SKM-1 (cell line): Measurements from ENCODE around the gene PIP5K1B.
A peak's percentile ranks its signal among the peaks of the same experiment; 100 is the strongest.
"Not testable (repeated sequence)": the region's sequence is repeated elsewhere in the genome, so short reads cannot be mapped to it uniquely, and the experiment has no call there.

Experiments
- DNase-seq: peaks from one replicate; lab custom pipeline; 2025; ENCODE audit not compliant: unreplicated experiment; lab: John Stamatoyannopoulos, UW

The PIP5K1B gene

GRCh38 chr9:68978501-68978900, 273.5 kb downstream of the PIP5K1B start:
- DNase-seq: no peak

- no peak for DNase-seq
These were observed 274.7 kb downstream of the PIP5K1B start for GRCh38 chr9:68979538-68980314.

DNA sequence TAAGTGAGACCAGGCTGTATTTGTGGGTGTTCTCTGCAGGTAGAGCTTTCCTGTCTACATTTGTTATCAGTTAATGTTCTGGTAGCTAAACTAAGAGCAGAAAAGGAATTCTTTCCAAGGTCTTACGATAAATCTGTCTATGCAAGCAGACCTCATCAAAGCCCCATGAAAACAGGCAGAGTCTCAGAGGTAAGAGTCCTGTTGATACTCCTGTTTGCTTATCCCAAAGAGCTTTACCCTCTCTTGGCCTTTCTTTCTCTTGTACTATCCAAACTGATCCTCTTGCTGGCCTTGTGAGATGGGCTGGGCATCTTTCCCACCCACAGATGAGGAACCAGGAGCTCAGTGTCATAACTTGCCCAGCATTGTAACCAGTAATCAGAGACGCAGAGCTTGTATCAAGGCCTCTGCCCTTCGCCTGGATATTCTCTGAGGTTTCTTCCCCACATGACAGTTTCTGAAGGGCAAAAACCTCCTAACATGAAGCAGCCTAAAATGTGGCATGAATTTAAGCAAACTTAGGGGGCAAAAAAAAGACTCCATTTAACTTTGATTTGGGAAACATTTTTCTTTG, 275.4 kb downstream of the PIP5K1B start:
- no peak for DNase-seq

DNA sequence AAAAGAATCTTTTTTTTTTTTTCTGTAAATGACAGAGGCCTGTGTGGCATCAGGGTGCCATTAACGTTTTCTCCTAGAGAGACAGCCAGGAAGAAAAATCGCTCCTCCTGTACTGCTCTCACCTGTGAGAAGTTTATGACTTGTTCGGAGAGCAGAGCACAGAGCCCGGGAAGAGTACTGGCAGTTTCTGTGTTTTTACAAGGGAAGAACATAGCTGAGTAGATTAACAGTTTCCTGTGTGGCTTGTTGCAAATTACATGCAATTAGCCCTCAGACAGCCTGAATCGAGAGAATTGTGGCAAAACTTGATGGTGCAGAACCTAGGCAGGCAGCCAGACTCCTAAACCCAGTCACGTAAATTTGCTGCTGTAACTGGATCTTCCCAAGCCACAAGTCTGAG, 276.7 kb downstream of the PIP5K1B start:
- DNase-seq: no peak

DNA sequence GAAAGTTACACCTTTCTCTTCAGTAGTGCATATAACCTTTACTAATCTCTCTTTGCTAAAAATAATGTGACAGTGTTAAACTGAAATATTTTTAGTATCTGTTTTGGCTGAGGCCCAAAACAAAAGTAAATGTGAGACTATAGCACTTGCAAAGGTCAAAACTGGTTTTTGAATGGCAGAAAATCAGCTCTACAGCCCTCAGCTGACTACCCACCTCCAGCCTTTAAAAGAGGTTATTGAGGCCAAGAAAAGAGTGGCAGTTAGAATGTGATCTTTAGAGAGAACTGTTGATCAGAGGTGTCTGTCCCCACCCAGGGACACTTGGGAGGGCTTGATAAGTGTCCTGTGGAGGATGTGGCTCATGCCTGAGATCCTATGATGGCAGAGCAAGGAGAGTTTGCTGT, 278.0 kb downstream of the PIP5K1B start:
- DNase-seq: no peak

DNA sequence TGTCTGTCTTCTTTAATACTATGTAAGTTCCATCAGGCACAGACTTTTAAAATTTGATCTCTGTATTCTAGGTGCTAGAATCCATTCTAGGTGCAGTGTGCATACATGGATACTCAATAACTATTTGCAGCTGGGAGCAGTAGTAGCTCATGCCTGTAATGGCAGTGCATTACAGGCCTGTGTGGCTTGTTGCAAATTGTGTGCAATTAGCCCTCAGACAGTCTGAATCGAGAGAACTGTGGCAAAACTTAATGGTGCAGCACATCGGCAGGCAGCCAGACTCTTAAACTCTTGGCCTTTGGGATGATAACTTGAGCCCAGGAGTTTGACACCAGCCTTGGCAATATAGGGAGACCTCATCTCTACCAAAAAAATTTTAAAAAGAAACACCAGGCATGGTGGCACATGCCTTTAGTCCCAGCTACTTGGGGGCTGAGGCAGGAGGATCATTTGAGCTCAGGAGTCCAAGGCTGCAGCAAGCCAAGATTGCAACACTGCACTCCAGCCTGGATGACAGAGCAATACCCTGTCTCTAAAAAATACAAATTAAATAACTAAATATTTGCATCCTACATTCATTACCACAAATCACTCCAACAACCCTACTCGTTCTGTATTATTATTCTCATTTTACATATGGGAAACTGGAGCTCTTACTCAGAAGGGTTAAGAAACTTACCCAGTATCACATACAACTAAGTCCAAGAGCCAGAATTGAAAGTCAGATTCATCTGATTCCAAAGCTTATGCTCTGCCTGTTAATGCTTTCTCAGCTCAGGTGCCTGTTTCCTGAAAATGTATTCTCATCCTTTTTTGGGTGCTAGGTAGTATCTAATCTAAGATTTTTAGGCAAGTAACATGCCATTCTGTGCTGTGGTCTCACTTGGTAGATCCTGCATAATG, 278.7 kb downstream of the PIP5K1B start:
- DNase-seq: no peak

DNA sequence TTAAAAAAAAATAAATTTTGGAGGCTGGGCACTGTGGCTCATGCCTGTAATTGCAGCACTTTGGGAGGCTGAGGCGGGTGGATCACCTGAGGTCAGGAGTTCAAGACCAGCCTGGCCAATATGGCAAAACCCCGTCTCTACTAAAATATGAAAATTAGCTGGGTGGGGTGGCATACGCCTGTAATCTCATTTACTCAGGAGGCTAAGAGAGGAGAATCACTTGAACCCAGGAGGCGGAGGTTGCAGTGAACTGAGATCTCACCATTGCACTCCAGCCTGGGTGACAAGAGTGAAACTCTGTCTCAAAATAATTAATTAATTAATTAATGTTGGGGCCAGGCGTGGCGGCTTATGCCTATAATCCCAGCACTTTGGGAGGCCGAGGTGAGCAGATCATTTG, 281.9 kb downstream of the PIP5K1B start:
- not testable (repeated sequence) for DNase-seq

- DNase-seq: no peak
These were observed 286.4 kb downstream of the PIP5K1B start for GRCh38 chr9:68991457-68991856.

- DNase-seq: no peak
These were observed 290.7 kb downstream of the PIP5K1B start for GRCh38 chr9:68995776-68996175.

DNA sequence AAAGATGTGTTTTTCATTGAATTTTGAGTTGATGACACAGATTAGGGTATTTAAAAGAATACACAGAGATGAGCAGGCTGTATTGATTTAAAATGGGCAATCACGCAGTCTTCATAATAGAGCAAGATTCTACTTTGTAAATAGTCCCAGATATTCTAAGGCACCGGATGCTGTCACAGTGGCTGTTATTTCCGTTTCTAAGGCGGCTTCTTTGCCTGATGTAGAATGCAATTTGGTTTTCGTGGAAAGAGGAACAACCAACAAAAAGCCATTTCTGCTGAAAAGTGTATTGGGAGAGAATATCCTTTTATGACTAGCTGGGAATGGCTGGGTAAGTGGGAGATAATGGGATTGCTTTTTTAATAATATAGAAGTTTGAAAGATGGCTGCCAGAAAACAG, 291.4 kb downstream of the PIP5K1B start:
- no peak for DNase-seq

DNA sequence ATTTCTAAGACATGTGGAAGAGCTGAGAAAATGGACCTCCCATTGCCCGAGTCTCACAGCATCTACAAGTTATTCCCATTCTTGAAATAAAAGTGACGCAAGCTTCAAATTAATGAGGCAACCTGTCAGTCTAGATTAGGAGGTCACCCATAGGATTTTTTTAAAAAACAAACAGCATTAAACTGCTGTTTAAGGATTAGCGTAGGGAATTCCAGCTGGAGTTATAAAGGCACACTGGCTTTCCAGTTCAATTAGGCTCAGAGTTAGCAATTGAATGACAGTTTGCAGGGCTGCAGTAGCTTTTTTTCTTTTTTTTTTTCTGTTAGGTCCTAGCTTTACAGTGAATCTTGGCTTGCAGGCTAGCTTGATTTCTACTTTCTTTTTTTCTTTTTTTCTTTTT, 292.6 kb downstream of the PIP5K1B start:
- DNase-seq: no peak

GRCh38 chr9:68998385-68998784, 293.3 kb downstream of the PIP5K1B start:
- DNase-seq: no peak

GRCh38 chr9:68998812-68999211, 293.8 kb downstream of the PIP5K1B start:
- DNase-seq: no peak

- peak; percentile 38 for DNase-seq
These were observed 294.5 kb downstream of the PIP5K1B start for GRCh38 chr9:68999393-69000105.

DNA sequence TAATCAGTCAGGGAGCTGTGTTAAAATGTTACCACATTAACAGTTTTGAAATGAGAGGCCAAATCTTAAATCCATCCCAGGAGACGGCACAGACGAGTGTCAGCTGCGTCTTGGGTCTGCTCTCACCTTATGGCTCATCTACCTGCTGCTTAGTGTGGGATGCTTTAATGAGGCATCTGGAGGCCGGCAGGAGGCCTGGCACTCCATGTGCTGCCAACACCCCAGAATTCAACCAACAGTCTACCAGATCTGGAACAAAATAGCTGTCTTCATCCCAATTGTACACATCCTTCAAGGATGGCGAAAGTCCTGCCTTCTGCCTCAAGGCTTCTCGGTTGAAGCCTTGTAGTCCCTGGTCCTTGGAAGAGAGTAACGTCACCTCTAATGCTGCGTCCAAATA, 296.9 kb downstream of the PIP5K1B start:
- DNase-seq: no peak

GRCh38 chr9:69003051-69003450, 298.0 kb downstream of the PIP5K1B start:
- DNase-seq: no peak

DNA sequence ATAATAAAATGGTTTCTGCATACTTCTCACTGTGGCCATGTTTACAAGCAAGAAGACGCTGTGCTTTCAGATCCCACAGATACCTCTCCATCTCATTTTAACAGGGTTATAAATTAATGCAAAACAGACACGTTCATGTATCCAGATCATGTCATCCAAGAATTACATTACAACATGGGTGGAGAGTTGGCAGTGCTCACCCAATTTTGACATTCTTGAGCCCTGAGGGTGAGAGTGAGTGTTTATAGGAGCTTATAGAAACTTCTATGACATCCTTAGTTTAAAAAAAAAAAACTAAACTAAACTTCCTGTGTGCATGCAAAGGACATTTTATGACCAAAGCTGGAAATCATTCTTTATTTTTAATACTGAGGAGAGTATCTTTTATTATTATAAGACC, 299.8 kb downstream of the PIP5K1B start:
- DNase-seq: no peak

GRCh38 chr9:69009708-69010107, 304.7 kb downstream of the PIP5K1B start:
- no peak for DNase-seq

- no peak for DNase-seq
These were observed 307.8 kb downstream of the PIP5K1B start for GRCh38 chr9:69012696-69013381.

DNA sequence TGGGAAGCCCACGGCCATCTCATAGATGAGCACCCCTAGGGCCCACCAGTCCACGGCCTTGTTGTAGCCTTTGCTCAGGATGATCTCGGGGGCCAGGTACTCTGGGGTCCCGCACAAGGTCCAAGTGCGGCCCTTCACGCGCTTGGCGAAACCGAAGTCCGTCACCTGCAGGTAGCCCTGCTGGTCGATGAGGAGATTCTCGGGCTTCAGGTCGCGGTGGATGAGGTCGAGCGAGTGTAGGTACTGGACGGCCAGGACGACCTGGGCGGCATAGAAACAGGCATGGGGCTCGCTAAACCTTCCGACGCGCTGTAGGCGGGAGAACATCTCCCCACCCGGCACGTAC, 308.3 kb downstream of the PIP5K1B start:
- no peak for DNase-seq

- DNase-seq: no peak
These were observed 309.0 kb downstream of the PIP5K1B start, which contains the start of gene PRKACG for GRCh38 chr9:69014013-69014412. Gene PRKACG, minus strand, starts transcription at chr9:69014113. Its CDS starts 21 bp downstream, at chr9:69014092.
